ENCODE measurements around the gene TOE1. TPM values are rescaled to one million over a fixed set of nuclear protein-coding genes. Genes with fewer than 3 reads are reported as not detected.

TOE1 gene
- total and polyA plus RNA-seq, 9 of the 15 experiments (the other 6 are each of a cell fraction or from before 2014, with no cell fraction given): 32.1 to 85.7 (median 38.0) TPM

DNA sequence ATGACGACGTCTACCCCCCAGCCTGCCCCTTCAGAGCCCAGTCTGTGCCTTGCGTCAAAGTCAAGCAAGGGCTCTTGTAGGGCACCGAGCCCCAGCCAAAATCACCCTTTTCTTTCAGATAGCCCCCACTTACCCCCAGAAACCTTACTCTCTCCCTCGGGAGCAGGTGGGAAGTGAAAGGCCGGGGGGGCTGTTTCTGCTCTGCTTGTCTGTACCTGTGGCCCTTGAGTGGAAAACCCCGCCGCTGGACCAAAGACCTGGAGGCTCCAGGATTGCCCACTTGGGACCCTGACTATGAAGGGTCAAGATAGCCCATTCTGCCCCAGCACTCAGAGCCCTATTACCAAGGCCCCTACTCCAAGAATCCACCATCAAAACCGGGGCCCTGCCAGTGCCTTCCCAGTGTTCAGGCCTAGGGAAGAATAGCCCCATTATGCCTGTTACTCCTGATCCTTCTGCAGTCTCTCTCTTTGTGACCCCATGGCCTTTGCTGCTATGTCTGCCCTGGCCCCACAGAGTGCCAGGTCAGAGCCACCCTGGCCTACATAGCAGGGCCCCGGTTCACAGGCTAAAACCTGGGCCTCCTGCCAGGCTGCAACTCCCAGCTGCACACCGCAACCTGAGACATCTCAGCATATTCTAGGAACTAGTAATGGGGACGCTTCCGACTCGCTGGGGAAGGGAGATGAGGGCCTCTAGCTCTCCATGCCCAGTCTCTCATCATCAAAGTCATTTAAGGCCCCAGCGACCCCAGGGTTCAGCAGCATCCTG lies 35.5 kb upstream of the TOE1 start (continued):
- TF ChIP-seq CHD7 (IDR thresholded peaks at IDR 0.05; ENCODE audit: low read depth, low read length) (no peak), RNF2 (IDR thresholded peaks at IDR 0.05) (no peak), GATA2 (CRISPR knock-in tag; IDR thresholded peaks at IDR 0.05) (0 out of 2 replicates have a peak, but pooled peaks have one; percentile 26), ZNF583 (CRISPR knock-in tag; IDR thresholded peaks at IDR 0.05) (no peak), ARID4B (CRISPR knock-in tag; IDR thresholded peaks at IDR 0.05) (no peak; the same call in 1 of the 2 replicates), POLR2AphosphoS5 (IDR thresholded peaks at IDR 0.05; ENCODE audit: control insufficient read depth, insufficient read depth, low read depth, low read length) (no peak), SOX6 (IDR thresholded peaks at IDR 0.05) (no peak), ZNF76 (CRISPR knock-in tag; IDR thresholded peaks at IDR 0.05; ENCODE audit: borderline replicate concordance) (no peak), TCF3 (CRISPR knock-in tag; IDR thresholded peaks at IDR 0.05) (peak; percentile 4; the same call in 1 of the 2 replicates)
- TF ChIP-seq, protein P1, sequence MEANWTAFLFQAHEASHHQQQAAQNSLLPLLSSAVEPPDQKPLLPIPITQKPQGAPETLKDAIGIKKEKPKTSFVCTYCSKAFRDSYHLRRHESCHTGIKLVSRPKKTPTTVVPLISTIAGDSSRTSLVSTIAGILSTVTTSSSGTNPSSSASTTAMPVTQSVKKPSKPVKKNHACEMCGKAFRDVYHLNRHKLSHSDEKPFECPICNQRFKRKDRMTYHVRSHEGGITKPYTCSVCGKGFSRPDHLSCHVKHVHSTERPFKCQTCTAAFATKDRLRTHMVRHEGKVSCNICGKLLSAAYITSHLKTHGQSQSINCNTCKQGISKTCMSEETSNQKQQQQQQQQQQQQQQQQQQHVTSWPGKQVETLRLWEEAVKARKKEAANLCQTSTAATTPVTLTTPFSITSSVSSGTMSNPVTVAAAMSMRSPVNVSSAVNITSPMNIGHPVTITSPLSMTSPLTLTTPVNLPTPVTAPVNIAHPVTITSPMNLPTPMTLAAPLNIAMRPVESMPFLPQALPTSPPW (CRISPR knock-in tag; IDR thresholded peaks at IDR 0.05): no peak

All from K562 (cell line).